Stimulated activated CD4-positive, alpha-beta T cell treated with anti-CD3 and anti-CD28 coated beads, Interleukin-12 subunit alpha, Interleukin-12 subunit beta, amount 100 ng/mL, for 48 hours (primary cell): ENCODE results near the gene REPS2.

ENCODE experiments used
- DNase-seq, 3 donors: peaks; one replicate each; pipeline ENCODE4 v3.0.0-alpha.2; 2020; ENCODE audit warnings: low read depth in 2 of 3, low spot score in 1 of 3

Gene REPS2

GRCh38 chrX:16999275-16999674, 52.8 kb downstream of the REPS2 start:
- DNase-seq = no peak

- no peak for DNase-seq
Measured at GRCh38 chrX:17000751-17001150, 54.3 kb downstream of the REPS2 start.

- no peak for DNase-seq
Measured at GRCh38 chrX:17005712-17006368, 59.4 kb downstream of the REPS2 start.

GRCh38 chrX:17007134-17007768, 60.8 kb downstream of the REPS2 start:
- DNase-seq = no peak

GRCh38 chrX:17009856-17010625, 63.6 kb downstream of the REPS2 start:
- no peak for DNase-seq

GRCh38 chrX:17012465-17012864, 66.0 kb downstream of the REPS2 start:
- no peak for DNase-seq

- no peak for DNase-seq
Measured at GRCh38 chrX:17014216-17014615, 67.8 kb downstream of the REPS2 start.

- no peak for DNase-seq
Measured at GRCh38 chrX:17017134-17017533, 70.7 kb downstream of the REPS2 start.

- no peak for DNase-seq
Measured at GRCh38 chrX:17020356-17020755, 73.9 kb downstream of the REPS2 start.

GRCh38 chrX:17020851-17021821, 74.7 kb downstream of the REPS2 start:
- DNase-seq = no peak

- DNase-seq = no peak
Measured at GRCh38 chrX:17021851-17022604, 75.6 kb downstream of the REPS2 start.

- no peak for DNase-seq
Measured at GRCh38 chrX:17023661-17024060, 77.2 kb downstream of the REPS2 start.

- no peak for DNase-seq
Measured at GRCh38 chrX:17024886-17025285, 78.4 kb downstream of the REPS2 start.

- DNase-seq = no peak
Measured at GRCh38 chrX:17025621-17026302, 79.3 kb downstream of the REPS2 start.

- no peak for DNase-seq
Measured at GRCh38 chrX:17027931-17028330, 81.5 kb downstream of the REPS2 start.

GRCh38 chrX:17028356-17028755, 81.9 kb downstream of the REPS2 start:
- DNase-seq = no peak

GRCh38 chrX:17030092-17030491, 83.6 kb downstream of the REPS2 start:
- no peak for DNase-seq

GRCh38 chrX:17030580-17031270, 84.3 kb downstream of the REPS2 start:
- DNase-seq = no peak

- no peak for DNase-seq
Measured at GRCh38 chrX:17031827-17032226, 85.4 kb downstream of the REPS2 start.
